ENCODE measurements around the gene HOXC11.
A peak's percentile ranks its signal among the peaks of the same experiment; 100 is the strongest.

HOXC11 gene

DNA sequence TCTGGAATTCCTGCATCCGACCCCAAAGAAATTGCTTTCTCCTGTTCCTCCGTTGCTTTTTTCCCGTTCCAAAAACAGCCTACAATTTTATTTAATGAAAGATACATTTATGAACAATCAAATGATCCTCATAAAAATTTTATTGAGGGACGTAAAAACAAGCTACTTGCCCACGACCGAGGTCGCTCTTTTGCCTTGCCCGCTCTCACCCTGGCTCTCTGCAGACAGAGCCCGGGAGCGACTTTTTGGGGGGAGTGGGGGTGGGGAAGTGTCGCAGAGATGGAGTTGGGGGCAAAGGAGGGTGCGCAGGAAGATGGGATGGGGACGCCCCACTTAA, 25.9 kb downstream of the HOXC11 start:
- DNase-seq: no peak

DNA sequence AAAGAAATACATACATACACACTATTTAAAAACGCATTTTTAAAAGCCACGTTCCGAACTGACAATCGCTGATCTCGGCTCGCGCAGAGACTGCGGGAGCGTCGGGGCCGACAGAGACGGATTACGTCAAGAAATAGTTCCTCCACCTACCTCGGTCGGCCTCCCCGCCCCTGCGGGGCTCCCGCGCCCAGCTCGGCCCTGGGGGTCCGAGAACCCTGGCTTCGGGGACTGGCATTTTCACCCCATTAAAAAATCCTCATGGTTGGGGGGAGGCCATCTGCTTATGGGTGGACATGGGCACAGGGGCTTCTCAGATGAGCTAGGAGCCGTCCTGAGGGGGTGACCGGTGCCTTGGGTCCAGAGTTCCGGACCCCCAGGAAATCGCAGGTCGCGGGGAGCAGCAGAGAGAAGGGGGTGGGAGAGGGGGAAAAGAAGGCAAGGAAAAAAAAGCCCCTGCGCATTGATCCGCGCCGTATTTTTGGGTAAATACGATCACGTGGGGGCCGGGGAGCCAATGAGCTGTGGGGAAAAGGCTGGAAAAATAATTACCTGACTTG, 26.7 kb downstream of the HOXC11 start:
- no peak for DNase-seq

DNA sequence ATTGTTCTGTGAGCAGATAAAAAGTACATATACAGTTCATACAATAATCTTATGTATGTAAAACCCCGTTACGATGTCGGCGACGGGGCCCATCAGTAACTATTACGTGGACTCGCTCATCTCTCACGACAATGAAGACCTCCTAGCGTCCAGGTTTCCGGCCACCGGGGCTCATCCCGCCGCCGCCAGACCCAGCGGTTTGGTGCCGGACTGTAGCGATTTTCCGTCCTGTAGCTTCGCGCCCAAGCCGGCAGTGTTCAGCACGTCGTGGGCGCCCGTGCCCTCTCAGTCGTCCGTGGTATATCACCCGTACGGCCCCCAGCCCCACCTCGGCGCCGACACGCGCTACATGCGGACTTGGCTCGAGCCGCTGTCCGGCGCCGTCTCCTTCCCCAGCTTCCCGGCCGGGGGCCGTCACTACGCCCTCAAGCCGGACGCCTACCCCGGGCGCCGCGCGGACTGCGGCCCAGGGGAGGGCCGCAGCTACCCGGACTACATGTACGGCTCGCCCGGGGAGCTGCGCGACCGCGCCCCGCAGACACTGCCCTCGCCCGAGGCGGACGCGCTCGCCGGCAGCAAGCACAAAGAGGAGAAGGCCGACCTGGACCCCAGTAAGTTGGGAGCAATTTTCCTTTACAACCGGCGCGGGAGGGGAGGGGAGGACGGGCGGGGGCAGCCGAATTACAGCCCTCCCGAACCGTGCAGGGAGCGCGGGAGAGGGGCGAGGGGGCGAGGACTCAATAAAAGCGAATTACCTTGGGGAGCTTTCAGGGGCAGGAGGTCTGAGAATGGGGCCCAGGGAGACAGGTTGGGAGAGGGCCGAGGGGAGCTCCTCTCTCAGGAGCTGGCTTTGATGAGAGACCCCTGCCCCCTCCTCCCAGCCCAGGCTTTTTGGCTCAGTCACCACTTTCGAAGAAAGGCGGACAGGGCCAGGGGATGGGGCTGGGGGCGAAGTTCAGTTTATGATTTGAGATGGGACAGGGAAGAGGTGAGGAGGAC, 27.5 kb downstream of the HOXC11 start, which contains the start of gene HOXC9:
Gene HOXC9, plus strand, starts transcription at position 46 of the 999 bp plus-strand sequence. Its CDS starts 28 bp downstream, at position 74.
- DNase-seq: no peak

DNA sequence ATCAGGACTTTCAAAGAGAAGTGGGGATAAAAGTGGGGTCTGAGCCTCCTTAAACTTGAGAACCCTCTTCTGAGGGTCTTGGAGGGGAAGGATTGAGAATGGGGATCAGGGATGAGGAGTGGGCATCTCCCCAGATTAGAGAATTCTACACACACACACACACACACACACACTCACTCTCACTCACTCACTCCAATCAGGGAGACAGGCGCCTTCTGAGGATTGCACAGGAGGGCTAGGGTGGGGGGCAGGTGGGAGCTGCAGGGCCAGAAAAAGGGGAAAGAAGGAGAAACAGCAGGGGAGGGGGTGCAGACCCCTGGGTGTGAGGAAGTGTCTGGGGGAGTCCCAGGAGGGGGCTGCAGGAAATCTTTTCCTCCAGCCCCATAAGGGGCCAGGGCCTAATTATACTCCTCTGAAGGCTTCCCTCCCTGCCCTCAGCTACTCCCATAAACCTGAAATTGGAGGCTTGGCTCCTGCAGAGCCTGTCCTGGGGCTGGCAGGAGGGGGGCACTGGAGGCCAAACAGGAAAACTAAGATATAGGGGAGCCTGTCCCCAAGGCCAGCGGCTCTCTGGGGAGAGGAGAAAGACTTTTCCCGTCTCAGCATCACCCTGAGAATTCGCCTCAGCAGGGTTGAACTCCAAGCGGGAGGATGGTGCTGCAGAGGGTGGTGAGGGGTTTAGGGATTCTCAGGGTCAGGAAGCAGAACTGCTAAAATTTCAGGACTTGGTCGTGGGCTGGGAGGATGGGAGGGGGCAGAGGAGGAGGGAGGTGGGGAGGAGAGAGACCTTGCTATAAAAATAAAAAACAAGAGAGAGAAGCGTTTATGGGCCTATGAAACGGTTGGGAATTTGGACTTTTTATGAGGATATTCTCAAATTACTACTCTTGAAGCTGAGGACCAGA, 28.6 kb downstream of the HOXC11 start:
- DNase-seq: no peak

DNA sequence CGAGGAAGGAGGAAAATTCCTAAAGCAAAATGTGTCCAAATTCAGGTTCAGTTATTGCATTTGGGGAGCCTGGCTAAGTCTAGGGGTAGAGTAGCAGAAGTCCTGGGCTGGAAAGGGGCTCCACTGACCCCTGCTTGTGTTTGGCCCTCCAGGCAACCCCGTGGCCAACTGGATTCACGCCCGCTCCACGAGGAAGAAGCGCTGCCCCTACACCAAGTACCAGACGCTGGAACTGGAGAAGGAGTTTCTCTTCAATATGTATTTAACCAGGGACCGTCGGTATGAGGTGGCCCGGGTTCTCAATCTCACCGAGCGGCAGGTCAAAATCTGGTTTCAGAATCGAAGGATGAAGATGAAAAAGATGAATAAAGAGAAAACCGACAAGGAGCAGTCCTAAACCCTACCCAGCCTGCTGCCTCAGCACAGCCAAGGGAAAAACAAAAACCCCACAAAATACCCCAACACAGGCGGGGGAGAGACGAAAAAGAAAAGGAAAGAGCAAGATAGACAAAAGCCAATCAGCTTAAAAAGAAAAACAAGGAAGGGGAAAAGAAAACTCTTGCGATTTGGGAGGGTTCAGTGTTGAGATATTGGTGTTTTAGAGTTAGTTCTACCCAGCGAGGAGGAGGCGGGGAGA, 29.5 kb downstream of the HOXC11 start:
- no peak for DNase-seq

DNA sequence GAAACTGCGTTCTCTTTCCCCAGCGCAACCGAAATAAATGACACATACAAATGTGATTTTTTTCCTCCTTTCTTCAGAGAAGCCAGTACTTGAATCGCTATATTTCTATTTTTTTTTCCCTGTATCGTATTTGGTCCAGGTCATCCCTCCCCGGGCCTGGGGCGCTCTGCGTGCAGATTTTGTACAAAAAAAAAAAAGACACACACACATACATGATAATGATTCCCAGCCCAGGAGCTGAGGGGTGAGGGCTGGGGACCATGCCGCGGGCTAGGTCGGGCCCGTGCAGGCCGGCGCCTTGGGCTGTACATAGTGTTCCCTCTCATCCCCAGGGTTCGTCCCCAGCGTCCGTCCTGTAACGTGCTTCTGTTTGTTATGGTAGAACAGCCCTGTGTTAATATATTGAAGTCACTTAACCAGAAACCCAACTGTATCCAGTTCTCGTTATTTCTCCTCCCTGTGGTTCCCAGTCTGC, 30.0 kb downstream of the HOXC11 start:
- no peak for DNase-seq

DNA sequence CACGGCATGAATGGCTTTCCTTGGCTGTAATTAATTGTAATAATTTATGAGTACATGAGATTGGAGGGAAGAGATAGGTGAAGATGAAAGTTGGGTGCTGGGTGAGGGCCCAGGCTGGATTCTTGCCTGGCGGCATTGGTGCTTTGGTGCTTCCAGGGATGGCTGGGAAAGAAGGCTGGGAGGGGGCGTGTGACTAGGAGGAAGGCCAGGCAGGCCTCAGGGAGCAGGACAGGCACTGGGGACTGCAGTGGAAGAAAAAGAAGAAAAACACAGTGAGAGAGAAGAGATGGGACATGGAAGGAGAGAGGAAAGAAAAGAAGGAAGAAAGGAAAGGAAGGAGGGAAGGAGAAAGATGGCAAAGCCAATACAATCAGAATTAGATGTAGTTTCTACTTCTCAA, 30.7 kb downstream of the HOXC11 start:
- no peak for DNase-seq

DNA sequence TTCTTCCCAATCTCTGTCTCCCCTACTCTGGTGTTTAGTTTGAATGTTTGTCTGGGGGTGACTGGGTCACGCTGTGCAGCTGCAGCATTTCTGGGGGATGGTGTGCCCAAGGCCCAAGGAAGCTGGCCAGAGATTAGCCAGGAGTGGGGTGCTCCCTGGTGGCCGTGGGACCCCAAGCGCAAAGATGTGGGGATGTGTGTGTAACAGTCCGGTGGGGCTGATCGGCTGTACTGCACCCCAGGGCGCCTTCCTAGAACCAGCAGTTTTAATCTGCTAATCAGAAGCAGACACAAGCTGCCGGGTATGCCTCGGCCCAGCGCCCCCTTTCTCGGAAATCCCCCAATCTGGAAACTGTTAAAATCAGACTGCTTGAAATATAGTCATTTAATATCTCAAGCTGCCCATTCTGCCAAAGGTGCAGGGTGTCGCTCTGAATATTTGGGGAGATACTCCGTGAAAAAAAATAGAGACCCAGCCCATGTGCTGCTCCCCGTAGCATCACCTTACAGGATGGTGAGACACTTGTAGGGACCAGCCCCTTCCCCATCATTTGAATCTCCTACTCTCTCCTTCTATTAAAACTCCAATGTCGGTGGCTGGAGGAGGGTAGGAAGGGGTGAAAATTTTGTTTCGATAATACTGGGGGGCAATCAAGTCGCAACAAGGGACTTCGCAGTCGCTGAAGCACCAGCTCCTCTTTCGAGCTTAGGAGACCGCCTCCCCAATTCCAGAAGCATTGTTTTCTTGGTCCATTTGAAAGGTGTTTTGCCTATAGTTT, 31.3 kb downstream of the HOXC11 start:
- DNase-seq: no peak

DNA sequence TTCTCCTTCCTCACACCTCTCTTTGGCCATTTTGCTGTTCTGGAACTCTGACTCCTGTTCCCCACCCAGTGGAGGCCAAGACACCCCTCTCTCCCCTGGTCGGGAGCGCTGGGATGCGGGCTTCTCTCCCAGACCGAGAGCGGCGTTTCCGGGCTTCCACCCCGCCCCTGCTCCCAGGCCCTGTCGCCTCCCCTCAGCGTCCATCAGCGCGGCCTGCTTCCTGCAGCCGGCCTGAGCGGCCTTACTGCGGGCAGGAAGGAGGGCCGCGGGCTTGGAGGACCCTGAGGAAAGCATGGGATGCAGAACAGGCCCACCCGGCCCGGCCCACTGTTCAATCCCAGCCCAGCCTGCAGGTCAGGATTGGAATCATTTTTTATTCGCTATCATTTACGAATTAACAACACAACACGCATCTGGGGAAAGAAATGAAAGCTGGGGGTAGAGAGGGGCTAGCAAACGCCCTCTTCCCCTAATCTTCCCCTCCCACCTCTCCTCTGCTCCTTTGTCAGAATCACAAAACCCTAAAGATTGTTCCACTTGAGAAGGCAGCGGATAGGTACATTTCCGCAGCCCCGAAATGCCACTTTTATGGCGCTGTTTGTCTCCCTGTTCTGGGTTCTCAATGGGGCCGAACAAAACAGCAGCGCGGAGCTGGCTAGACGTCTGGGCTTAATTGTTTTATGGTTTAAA, 32.1 kb downstream of the HOXC11 start:
- DNase-seq: no peak

DNA sequence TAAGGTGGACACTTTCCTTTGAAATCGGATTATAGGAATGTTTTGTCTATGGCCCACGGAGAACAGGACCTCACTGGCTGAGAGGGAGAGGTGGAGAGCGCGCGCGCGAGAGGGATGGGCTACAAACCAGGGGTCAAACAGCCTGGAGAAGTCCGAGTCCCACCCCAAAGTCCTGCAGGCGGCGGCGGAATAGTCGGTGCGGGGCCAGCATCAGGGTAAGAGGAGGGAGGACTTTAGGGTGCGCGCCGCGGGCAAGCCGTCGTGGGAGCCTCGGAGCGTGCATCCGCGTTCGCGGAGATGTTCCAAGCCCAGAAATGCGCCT, 32.6 kb downstream of the HOXC11 start:
- no peak for DNase-seq

DNA sequence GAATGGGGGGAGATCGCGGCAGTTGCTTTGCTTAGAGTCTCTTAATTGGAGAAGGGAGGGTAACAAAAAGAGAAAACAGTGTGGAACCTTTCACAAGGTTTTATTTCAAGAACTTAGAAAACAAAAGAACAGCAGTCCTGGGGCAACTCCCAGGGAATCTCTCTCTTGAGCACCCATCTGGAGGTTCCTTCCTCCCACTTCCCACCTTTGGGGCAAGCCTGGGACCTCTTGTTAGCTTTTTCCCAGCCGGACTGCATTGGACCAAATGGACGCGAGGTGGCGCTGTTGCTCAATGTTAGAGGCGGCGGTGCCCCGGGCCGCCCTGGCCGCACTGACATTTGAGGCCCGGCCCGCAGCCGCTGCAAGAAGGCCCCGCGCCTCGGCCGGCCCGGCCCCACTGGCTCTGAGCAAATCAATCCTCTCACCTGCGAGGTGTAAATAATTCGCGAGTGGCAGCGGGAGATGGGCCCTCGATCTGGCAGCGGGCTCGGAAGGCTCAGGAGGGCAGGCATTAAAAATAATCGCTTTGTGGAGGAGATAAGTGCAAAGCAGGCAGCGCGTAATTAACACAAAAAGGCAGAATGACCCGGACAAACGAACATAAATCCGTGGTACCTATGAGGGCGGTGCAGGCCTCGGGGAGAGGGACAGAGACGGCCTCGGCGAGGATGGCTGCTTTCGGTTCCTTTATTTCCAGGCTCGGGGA, 33.1 kb downstream of the HOXC11 start:
- peak; percentile 77 for DNase-seq

DNA sequence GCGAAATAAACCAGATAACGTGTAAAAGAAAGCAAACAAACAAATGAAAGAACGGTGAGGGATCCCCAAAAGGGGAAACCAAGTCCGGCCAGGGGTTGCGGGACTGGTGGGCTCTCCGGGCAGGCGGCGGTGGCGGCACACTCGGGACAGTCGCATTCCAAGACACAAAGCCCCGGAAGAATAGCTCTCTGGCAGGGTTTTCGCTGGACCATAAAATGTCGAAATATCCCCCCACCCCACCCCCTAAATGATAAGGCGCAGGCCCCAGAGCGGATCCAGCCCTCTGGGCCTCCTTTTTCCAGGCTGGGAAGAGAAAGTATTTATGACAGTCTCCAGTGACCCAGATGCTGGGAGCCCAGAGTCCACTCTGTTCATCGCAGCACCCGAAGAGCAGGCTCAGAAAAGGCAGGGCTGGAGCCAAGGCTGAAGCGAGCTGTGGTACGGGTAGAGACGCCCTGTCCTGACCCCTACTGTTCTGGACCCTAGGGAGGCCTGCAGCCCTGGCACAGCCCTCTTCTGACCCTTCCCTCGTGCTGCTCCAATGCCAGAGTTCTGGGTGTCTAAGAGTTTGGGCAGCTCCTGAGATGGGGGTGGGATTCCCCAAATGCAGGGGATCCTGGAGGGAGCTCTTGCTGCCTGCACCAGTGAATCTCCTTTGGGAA, 33.8 kb downstream of the HOXC11 start:
- no peak for DNase-seq

DNA sequence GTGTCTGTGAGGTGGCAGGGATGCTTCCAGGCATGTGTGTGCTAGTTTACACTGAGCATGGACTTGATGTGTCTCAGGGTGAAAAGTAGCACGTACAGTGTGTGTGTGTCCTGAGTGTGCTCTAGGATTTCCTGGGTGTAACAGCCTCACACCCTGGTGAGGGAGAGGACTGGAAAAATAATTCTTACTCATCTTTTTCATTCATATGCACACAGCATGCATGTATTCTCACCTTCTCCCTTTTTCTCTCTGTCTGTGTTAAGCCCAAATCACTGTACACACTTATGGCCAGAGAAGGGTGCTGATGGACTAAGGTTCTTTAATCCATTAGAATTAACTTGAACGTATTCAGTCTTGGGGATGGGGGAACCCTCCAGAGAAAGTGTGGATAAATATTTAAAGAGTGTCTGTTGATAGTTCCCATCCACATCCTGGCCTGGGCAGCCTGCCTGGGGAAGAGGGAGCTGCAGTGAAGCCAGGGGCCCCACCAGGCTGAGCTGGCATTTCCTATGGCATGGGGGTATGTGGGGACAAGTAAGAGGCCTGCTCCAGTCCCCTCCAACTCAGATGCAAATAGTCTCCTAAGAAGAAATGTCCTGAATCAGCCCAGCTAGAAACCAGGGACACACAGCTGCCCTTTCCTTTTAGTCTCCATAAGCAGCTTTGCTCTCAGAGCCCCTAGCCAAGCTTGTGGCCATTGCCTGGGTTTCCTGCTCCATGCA, 34.8 kb downstream of the HOXC11 start:
- DNase-seq: no peak

DNA sequence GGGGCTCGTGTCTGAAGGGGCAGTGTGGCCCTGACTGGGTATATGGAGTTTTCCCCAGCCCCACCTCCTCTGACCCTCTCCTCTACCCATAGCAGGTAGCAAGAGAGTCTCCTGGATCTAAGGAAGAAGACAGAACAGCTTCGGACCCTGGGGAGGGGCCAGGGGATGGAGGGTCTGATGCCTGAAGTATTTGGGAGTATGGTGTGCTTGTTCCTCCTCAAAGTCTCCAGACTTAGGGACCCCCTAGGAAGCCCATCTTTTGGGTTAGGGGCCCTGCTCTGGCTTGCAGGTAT, 35.3 kb downstream of the HOXC11 start:
- DNase-seq: no peak

DNA sequence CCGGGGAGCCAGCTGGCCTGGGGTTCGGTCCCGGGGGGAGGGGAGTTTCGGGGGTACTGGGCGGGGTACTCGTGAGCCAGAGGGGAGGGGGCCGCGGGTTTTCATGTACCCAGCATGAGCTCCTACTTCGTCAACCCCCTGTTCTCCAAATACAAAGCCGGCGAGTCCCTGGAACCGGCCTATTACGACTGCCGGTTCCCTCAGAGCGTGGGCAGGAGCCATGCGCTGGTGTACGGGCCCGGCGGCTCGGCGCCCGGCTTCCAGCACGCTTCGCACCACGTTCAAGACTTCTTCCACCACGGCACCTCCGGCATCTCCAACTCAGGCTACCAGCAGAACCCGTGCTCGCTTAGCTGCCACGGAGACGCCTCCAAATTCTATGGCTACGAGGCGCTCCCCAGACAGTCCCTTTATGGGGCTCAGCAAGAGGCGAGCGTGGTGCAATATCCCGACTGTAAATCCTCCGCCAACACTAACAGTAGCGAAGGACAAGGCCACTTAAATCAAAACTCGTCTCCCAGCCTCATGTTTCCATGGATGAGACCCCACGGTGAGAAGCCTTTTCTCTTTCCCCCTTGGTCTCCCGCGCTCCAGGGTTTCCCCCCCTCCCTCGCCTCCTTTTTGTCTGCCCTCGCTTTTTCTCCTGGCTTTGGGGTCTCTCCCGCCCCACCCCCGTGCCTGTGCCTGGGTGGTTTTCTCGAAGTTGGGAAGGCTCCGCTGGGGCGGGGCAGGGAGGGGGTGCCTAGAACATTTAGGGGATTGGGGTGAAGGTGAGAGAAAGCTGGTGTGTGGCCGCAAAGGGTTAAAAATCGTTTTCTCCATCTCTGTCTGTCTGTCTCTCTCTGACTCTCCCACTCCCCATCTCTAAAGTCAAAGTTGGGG, 36.5 kb downstream of the HOXC11 start:
- DNase-seq: no peak

DNA sequence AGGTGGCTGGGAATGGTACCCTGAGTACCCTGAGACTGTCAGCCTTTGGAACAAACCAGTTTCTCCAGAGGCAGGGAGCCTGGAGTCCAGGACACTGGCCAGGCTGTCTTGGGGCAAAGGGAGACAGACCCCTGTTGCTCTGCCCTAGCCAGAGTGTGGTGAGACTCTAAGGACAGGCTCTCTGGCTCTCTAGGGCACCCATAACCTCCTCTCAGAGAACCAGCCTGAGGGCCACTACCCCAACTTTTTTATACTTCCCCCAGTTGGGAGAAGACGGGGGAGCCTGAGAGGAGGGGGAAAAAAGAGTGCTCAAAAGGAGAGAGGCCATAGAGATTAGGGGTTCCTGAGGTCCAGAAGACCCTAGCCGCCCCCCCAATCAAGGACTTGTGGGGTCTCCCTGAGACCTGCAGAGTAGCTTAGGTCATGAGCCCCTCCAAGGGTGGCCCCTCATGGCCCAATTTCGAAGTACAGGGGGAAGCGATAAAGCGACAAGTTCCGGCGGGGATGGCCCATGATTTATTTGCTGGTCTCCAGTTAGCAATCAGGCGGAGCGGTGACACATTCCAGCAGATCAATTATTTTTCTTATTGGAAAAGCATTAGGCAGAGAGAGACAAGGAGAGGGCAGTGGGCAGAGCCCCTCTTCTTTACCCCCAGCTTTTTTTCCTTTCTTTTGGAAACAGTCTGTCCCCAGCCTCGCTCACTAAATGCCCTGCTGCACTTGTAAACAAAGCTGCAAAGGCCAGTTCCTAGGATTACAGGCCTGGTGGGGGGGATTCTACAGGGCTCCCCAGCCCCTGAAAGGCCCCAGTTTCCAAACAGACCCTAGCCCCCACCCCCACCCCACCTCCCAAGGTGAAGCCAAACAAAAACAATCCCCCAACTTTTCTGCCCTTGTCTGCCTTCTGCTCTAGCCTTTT, 37.4 kb downstream of the HOXC11 start:
- DNase-seq: no peak

DNA sequence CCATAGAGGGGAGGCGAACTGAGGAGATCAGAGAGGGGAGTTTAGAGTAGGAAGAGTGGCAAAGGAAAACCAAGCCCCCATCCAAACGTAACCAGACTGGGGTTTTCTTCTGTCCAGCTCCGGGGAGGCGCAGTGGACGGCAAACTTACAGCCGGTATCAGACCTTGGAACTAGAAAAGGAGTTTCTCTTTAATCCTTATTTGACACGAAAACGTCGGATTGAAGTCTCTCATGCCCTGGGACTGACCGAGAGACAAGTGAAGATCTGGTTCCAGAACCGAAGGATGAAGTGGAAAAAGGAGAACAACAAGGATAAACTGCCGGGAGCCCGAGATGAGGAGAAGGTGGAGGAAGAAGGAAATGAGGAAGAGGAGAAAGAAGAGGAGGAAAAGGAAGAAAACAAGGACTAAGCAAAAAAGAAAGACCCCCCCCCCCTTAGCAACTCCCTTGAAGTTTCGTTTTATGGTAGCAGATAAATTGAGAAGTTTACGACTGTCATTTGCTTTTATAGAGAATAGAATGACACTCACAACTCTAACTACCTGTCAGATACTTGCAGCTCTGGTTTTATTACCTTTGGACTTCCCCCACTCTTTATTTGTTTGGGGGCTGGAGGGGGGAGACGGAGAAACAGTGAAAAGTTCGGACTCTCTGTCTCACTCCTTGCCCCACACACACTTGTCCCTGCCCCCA, 38.2 kb downstream of the HOXC11 start:
- no peak for DNase-seq
